Astrocyte (in vitro differentiated cells and primary cell): ENCODE results near the gene CNTN6. TPM values are rescaled to one million over a fixed set of nuclear protein-coding genes. Genes with fewer than 3 reads are reported as not detected.

ENCODE experiments used
- DNase-seq: peaks from one replicate; pipeline ENCODE4 v3.0.0-alpha.2; 2010; ENCODE audit warnings: low read depth
- FAIRE-seq: peaks from 2 replicates; lab custom pipeline; 2011; peaks lifted over from hg19 to GRCh38; lab: Jason Lieb, UNC
- H2AFZ ChIP-seq: 2 replicates; pipeline ENCODE4 v1.6.0; 2012; ENCODE audit warnings: low read depth, low read length, inconsistent platforms
- H3K27ac ChIP-seq: 2 replicates; pipeline ENCODE4 v1.5.1; 2011; ENCODE audit warnings: low read depth, low read length, inconsistent platforms
- H3K27me3 ChIP-seq: 2 replicates; pipeline ENCODE4 v1.6.0; 2011; ENCODE audit warnings: low read length, inconsistent platforms; ENCODE audit not compliant: insufficient read depth
- H3K36me3 ChIP-seq: 2 replicates; pipeline ENCODE4 v1.5.1; 2011; ENCODE audit warnings: low read length, inconsistent platforms; ENCODE audit not compliant: insufficient read depth
- H3K4me1 ChIP-seq: 2 replicates; pipeline ENCODE4 v1.5.1; 2011; ENCODE audit warnings: low read length, inconsistent platforms; ENCODE audit not compliant: insufficient read depth
- H3K4me2 ChIP-seq: 2 replicates; pipeline ENCODE4 v1.6.0; 2012; ENCODE audit warnings: low read length, inconsistent platforms
- H3K4me3 ChIP-seq: 2 replicates; pipeline ENCODE4 v1.5.1; 2011; ENCODE audit warnings: low read depth, mild to moderate bottlenecking, low read length, inconsistent platforms; ENCODE audit not compliant: insufficient read depth
- H3K79me2 ChIP-seq: 2 replicates; pipeline ENCODE4 v1.6.0; 2012; ENCODE audit warnings: mild to moderate bottlenecking, low read length, inconsistent platforms; ENCODE audit not compliant: insufficient read depth
- H3K9ac ChIP-seq: 2 replicates; pipeline ENCODE4 v1.6.0; 2012; ENCODE audit warnings: mild to moderate bottlenecking, low read length, inconsistent platforms
- H3K9me3 ChIP-seq: 2 replicates; pipeline ENCODE4 v1.5.1; 2012; ENCODE audit warnings: low read depth, mild to moderate bottlenecking, low read length, inconsistent platforms; ENCODE audit not compliant: insufficient read depth
- H4K20me1 ChIP-seq: 2 replicates; pipeline ENCODE4 v1.6.0; 2012; ENCODE audit warnings: low read length, inconsistent platforms; ENCODE audit not compliant: insufficient read depth
- H3K27ac Mint-ChIP-seq: one replicate; pipeline ENCODE4 v1.8.0; 2021; ENCODE audit warnings: mild to moderate bottlenecking, mixed read lengths; ENCODE audit not compliant: unreplicated experiment
- H3K27me3 Mint-ChIP-seq: one replicate; pipeline ENCODE4 v1.8.0; 2021; ENCODE audit warnings: low read depth, mixed read lengths; ENCODE audit not compliant: unreplicated experiment
- H3K36me3 Mint-ChIP-seq: one replicate; pipeline ENCODE4 v1.8.0; 2021; ENCODE audit warnings: low read depth, mixed read lengths; ENCODE audit not compliant: unreplicated experiment
- H3K4me1 Mint-ChIP-seq: one replicate; pipeline ENCODE4 v1.8.0; 2021; ENCODE audit warnings: low read depth, mixed read lengths; ENCODE audit not compliant: unreplicated experiment
- H3K4me3 Mint-ChIP-seq: one replicate; pipeline ENCODE4 v1.8.0; 2021; ENCODE audit warnings: mild to moderate bottlenecking, moderate library complexity, mixed read lengths; ENCODE audit not compliant: unreplicated experiment
- H3K9me3 Mint-ChIP-seq: one replicate; pipeline ENCODE4 v1.8.0; 2021; ENCODE audit warnings: mild to moderate bottlenecking, mixed read lengths; ENCODE audit not compliant: unreplicated experiment
- CTCF ChIP-seq: IDR thresholded peaks from 2 replicates; pipeline ENCODE4 v1.5.1; 2011; ENCODE audit warnings: low read depth, mild to moderate bottlenecking, inconsistent platforms, low read length, moderate library complexity; ENCODE audit not compliant: insufficient read depth
- EZH2 ChIP-seq: IDR thresholded peaks from 2 replicates; pipeline ENCODE4 v1.6.1; 2012; ENCODE audit warnings: mild to moderate bottlenecking, low read length, inconsistent platforms; ENCODE audit not compliant: insufficient read depth
- total RNA-seq: library from RNA; stranded (reverse); gene quantifications from 2 replicates; pipeline ENCODE4 v1.2.1, GENCODE V29; 2021

Gene CNTN6
- total RNA-seq, 1 donor from 2014 or later = not detected

- no peak overlapping the region for H3K27ac ChIP-seq
- peaks cover 5% of the 10 kb centered on the region for H3K9me3 Mint-ChIP-seq
- FAIRE-seq = no peak
- H3K4me2 ChIP-seq = peak overlapping the region; percentile 9
- no peaks in the 10 kb centered on the region for H3K36me3 ChIP-seq
- H2AFZ ChIP-seq = peak overlapping the region; percentile 27
- no peak overlapping the region for H3K27ac Mint-ChIP-seq
- no peak overlapping the region for H3K4me3 Mint-ChIP-seq
- no peak overlapping the region for H3K9ac ChIP-seq
- H3K79me2 ChIP-seq = no peaks in the 10 kb centered on the region
- H3K36me3 Mint-ChIP-seq = no peaks in the 10 kb centered on the region
- H3K9me3 ChIP-seq = no peaks in the 10 kb centered on the region
- no peaks in the 10 kb centered on the region for H3K27me3 ChIP-seq
- no peaks in the 10 kb centered on the region for H3K4me1 ChIP-seq
- H3K4me1 Mint-ChIP-seq = no peaks in the 10 kb centered on the region
- no peaks in the 10 kb centered on the region for H3K27me3 Mint-ChIP-seq
- H3K4me3 ChIP-seq = no peak overlapping the region
- TF ChIP-seq EZH2 (no peak), CTCF (no peak)
- DNase-seq = peak; percentile 51
- H4K20me1 ChIP-seq = no peaks in the 10 kb centered on the region
Measured at GRCh38 chr3:1294586-1294985, 201.8 kb downstream of the CNTN6 start.

- Histone ChIP-seq H3K36me3 (no peaks in the 10 kb centered on the region), H4K20me1 (no peaks in the 10 kb centered on the region), H3K27ac (no peak overlapping the region), H2AFZ (no peak overlapping the region), H3K9ac (no peak overlapping the region), H3K79me2 (no peaks in the 10 kb centered on the region), H3K9me3 (no peaks in the 10 kb centered on the region), H3K4me2 (no peak overlapping the region), H3K27me3 (no peaks in the 10 kb centered on the region), H3K4me3 (no peak overlapping the region), H3K4me1 (no peaks in the 10 kb centered on the region)
- FAIRE-seq (no peak), DNase-seq (no peak)
- Mint-ChIP-seq H3K4me1 (no peaks in the 10 kb centered on the region), H3K27me3 (no peaks in the 10 kb centered on the region), H3K36me3 (no peaks in the 10 kb centered on the region), H3K9me3 (peaks cover 1% of the 10 kb centered on the region), H3K4me3 (no peak overlapping the region), H3K27ac (no peak overlapping the region)
- no peak for TF ChIP-seq EZH2
- no peak for TF ChIP-seq CTCF
Measured at GRCh38 chr3:1318296-1319005, 225.6 kb downstream of the CNTN6 start.

- no peak overlapping the region for H3K4me3 ChIP-seq
- no peaks in the 10 kb centered on the region for H3K36me3 Mint-ChIP-seq
- no peak for TF ChIP-seq EZH2
- TF ChIP-seq CTCF = no peak
- no peaks in the 10 kb centered on the region for H3K27me3 Mint-ChIP-seq
- no peak overlapping the region for H3K4me2 ChIP-seq
- H4K20me1 ChIP-seq = no peaks in the 10 kb centered on the region
- DNase-seq (no peak), FAIRE-seq (no peak)
- no peaks in the 10 kb centered on the region for H3K9me3 ChIP-seq
- H2AFZ ChIP-seq = no peak overlapping the region
- no peaks in the 10 kb centered on the region for H3K36me3 ChIP-seq
- no peaks in the 10 kb centered on the region for H3K4me1 ChIP-seq
- H3K4me1 Mint-ChIP-seq = no peaks in the 10 kb centered on the region
- H3K27ac Mint-ChIP-seq = no peak overlapping the region
- H3K4me3 Mint-ChIP-seq = no peak overlapping the region
- no peaks in the 10 kb centered on the region for H3K79me2 ChIP-seq
- H3K9ac ChIP-seq = no peak overlapping the region
- no peaks in the 10 kb centered on the region for H3K27me3 ChIP-seq
- H3K27ac ChIP-seq = no peak overlapping the region
- H3K9me3 Mint-ChIP-seq = peaks cover 3% of the 10 kb centered on the region
Measured at GRCh38 chr3:1326546-1326945, 233.7 kb downstream of the CNTN6 start.
